ENCODE data around the gene LRRC74A. TPM values are rescaled to one million over a fixed set of nuclear protein-coding genes. Genes with fewer than 3 reads are reported as not detected.

LRRC74A gene
- total RNA-seq, 4 donors from 2014 or later, result not detected

GRCh38 chr14:76882651-76883050, 56.4 kb downstream of the LRRC74A start:
- Histone ChIP-seq H3K4me3 (no peak overlapping the region), H3K36me3 (no peaks in the 10 kb centered on the region), H3K27me3 (no peaks in the 10 kb centered on the region), H3K9me3 (no peaks in the 10 kb centered on the region), H3K4me1 (peaks cover 5 to 22% (median 12%) of the 10 kb centered on the region in 4 donors), H3K27ac (replicated peaks in 1 of 4) (no peak overlapping the region)
- WGBS, result 60% methylated on average over 2 of the region's 5 CpGs
- TF ChIP-seq POLR2AphosphoS5 (IDR thresholded peaks at IDR 0.05) (no peak), CTCF (IDR thresholded peaks at IDR 0.05) (no peak), POLR2A (IDR thresholded peaks at IDR 0.05; ENCODE audit: low read depth) (no peak), EP300 (IDR thresholded peaks at IDR 0.05) (no peak)
- intact Hi-C loops (cut with DNase I), result no loop called here
- DNase-seq (ENCODE audit: extremely low spot score), result no peak

- H3K4me1 ChIP-seq, result peaks cover 5 to 22% (median 12%) of the 10 kb centered on the region in 4 donors
- TF ChIP-seq POLR2A (IDR thresholded peaks at IDR 0.05; ENCODE audit: low read depth), result no peak
- TF ChIP-seq CTCF (IDR thresholded peaks at IDR 0.05), result no peak
- no peak for TF ChIP-seq POLR2AphosphoS5 (IDR thresholded peaks at IDR 0.05)
- no peak for TF ChIP-seq EP300 (IDR thresholded peaks at IDR 0.05)
- H3K9me3 ChIP-seq, result no peaks in the 10 kb centered on the region
- H3K4me3 ChIP-seq, result no peak overlapping the region
- 75% methylated on average over 6 of the region's 6 CpGs for WGBS
- no peaks in the 10 kb centered on the region for H3K36me3 ChIP-seq
- DNase-seq (ENCODE audit: extremely low spot score), result no peak
- intact Hi-C loops (cut with DNase I), result no loop called here
- H3K27me3 ChIP-seq, result no peaks in the 10 kb centered on the region
- H3K27ac ChIP-seq (replicated peaks in 1 of 4), result no peak overlapping the region
These were observed 57.2 kb downstream of the LRRC74A start for GRCh38 chr14:76883447-76883846.

- Histone ChIP-seq H3K4me1 (peaks cover 5 to 22% (median 12%) of the 10 kb centered on the region in 4 donors), H3K27ac (replicated peaks in 1 of 4) (peak overlapping the region; percentile 20 to 58 (median 44)), H3K27me3 (no peaks in the 10 kb centered on the region), H3K36me3 (no peaks in the 10 kb centered on the region), H3K9me3 (no peaks in the 10 kb centered on the region), H3K4me3 (no peak overlapping the region)
- DNase-seq (ENCODE audit: extremely low spot score), result no peak
- no peak for TF ChIP-seq POLR2A (IDR thresholded peaks at IDR 0.05; ENCODE audit: low read depth)
- TF ChIP-seq EP300 (IDR thresholded peaks at IDR 0.05), result no peak
- TF ChIP-seq POLR2AphosphoS5 (IDR thresholded peaks at IDR 0.05), result no peak
- no peak for TF ChIP-seq CTCF (IDR thresholded peaks at IDR 0.05)
- 88% methylated on average over 5 of the region's 6 CpGs for WGBS
- intact Hi-C loops (cut with DNase I), result no loop called here
These were observed 58.2 kb downstream of the LRRC74A start for GRCh38 chr14:76884394-76884793.

GRCh38 chr14:76884853-76885276, 58.7 kb downstream of the LRRC74A start:
- no peaks in the 10 kb centered on the region for H3K36me3 ChIP-seq
- no peak overlapping the region for H3K4me3 ChIP-seq
- H3K9me3 ChIP-seq, result no peaks in the 10 kb centered on the region
- intact Hi-C loops (cut with DNase I), result no loop called here
- TF ChIP-seq POLR2A (IDR thresholded peaks at IDR 0.05; ENCODE audit: low read depth), result no peak
- TF ChIP-seq POLR2AphosphoS5 (IDR thresholded peaks at IDR 0.05), result peak; percentile 10 to 25
- WGBS, result 60% methylated on average over 14 of the region's 14 CpGs
- no peak for DNase-seq (ENCODE audit: extremely low spot score)
- H3K27me3 ChIP-seq, result no peaks in the 10 kb centered on the region
- peaks cover 5 to 22% (median 12%) of the 10 kb centered on the region in 4 donors for H3K4me1 ChIP-seq
- peak overlapping the region; percentile 41 to 58 (median 46) for H3K27ac ChIP-seq (replicated peaks in 1 of 4)

- no peak for TF ChIP-seq POLR2A (IDR thresholded peaks at IDR 0.05; ENCODE audit: low read depth)
- TF ChIP-seq POLR2AphosphoS5 (IDR thresholded peaks at IDR 0.05), result no peak
- peaks cover 5 to 22% (median 12%) of the 10 kb centered on the region in 4 donors for H3K4me1 ChIP-seq
- no peaks in the 10 kb centered on the region for H3K36me3 ChIP-seq
- intact Hi-C loops (cut with DNase I), result no loop called here
- no peak overlapping the region for H3K4me3 ChIP-seq
- peaks cover 0 to 3% (median 2%) of the 10 kb centered on the region in 4 donors for H3K9me3 ChIP-seq
- no peaks in the 10 kb centered on the region for H3K27me3 ChIP-seq
- 47% methylated on average over 6 of the region's 6 CpGs for WGBS
- no peak overlapping the region for H3K27ac ChIP-seq (replicated peaks in 1 of 4)
- no peak for DNase-seq (ENCODE audit: extremely low spot score)
These were observed 61.0 kb downstream of the LRRC74A start for GRCh38 chr14:76887191-76887590.

- Histone ChIP-seq H3K4me1 (peaks cover 0 to 6% (median 0%) of the 10 kb centered on the region in 4 donors), H3K4me3 (no peak overlapping the region), H3K9me3 (peaks cover 0 to 8% (median 8%) of the 10 kb centered on the region in 4 donors), H3K27ac (replicated peaks in 1 of 4) (no peak overlapping the region), H3K27me3 (no peaks in the 10 kb centered on the region), H3K36me3 (no peaks in the 10 kb centered on the region)
- DNase-seq (ENCODE audit: extremely low spot score), result no peak
- intact Hi-C loops (cut with DNase I), result no loop called here
- 69% methylated on average over 1 of the region's 1 CpG for WGBS
- no peak for TF ChIP-seq CTCF (IDR thresholded peaks at IDR 0.05)
These were observed 65.2 kb downstream of the LRRC74A start for GRCh38 chr14:76891391-76891790.
